HG03442 (cell line): ENCODE data around the gene MUC13.

ENCODE experiments used
- ATAC-seq: cut with Tn5 transposase; IDR thresholded peaks from one replicate; pipeline ENCODE4 v1.9.1; 2021; ENCODE audit warnings: mild to moderate bottlenecking, moderate library complexity; ENCODE audit not compliant: unreplicated experiment

The MUC13 gene

GRCh38 chr3:124951511-124952281 lies 17.1 kb upstream of the MUC13 start:
- no peak for ATAC-seq

GRCh38 chr3:124950026-124950425 lies 15.5 kb upstream of the MUC13 start:
- ATAC-seq = no peak

- ATAC-seq = no peak
Observed at GRCh38 chr3:124942613-124943012, 8.1 kb upstream of the MUC13 start.

GRCh38 chr3:124941771-124942170 lies 7.2 kb upstream of the MUC13 start:
- no peak for ATAC-seq

- no peak for ATAC-seq
Observed at GRCh38 chr3:124939661-124940060, 5.1 kb upstream of the MUC13 start.

- no peak for ATAC-seq
Observed at GRCh38 chr3:124938896-124939295, 4.3 kb upstream of the MUC13 start.

- ATAC-seq = no peak
Observed at GRCh38 chr3:124937049-124937448, 2.5 kb upstream of the MUC13 start.

GRCh38 chr3:124935794-124936542 lies 1.4 kb upstream of the MUC13 start:
- no peak for ATAC-seq

- ATAC-seq = no peak
Observed at GRCh38 chr3:124935264-124935663, 713 bp upstream of the MUC13 start.

- ATAC-seq = no peak
Observed at GRCh38 chr3:124928333-124929202, 6.0 kb downstream of the MUC13 start.

- no peak for ATAC-seq
Observed at GRCh38 chr3:124927574-124928045, 6.9 kb downstream of the MUC13 start.

GRCh38 chr3:124926426-124927101 lies 8.0 kb downstream of the MUC13 start:
- ATAC-seq = no peak

GRCh38 chr3:124924741-124925140 lies 9.8 kb downstream of the MUC13 start:
- no peak for ATAC-seq

- ATAC-seq = no peak
Observed at GRCh38 chr3:124923833-124924232, 10.7 kb downstream of the MUC13 start.

- no peak for ATAC-seq
Observed at GRCh38 chr3:124920718-124921117, 13.8 kb downstream of the MUC13 start.

GRCh38 chr3:124919756-124920155 lies 14.8 kb downstream of the MUC13 start:
- no peak for ATAC-seq

- no peak for ATAC-seq
Observed at GRCh38 chr3:124918524-124918923, 16.0 kb downstream of the MUC13 start.

GRCh38 chr3:124916837-124917409 lies 17.6 kb downstream of the MUC13 start:
- ATAC-seq = no peak

- ATAC-seq = no peak
Observed at GRCh38 chr3:124915254-124915653, 19.3 kb downstream of the MUC13 start.

GRCh38 chr3:124907957-124908356 lies 26.6 kb downstream of the MUC13 start:
- no peak for ATAC-seq
